Measurements from ENCODE around the gene SLC44A4. TPM values are rescaled to one million over a fixed set of nuclear protein-coding genes. Genes with fewer than 3 reads are reported as not detected.
"Not testable (repeated sequence)": the region's sequence is repeated elsewhere in the genome, so short reads cannot be mapped to it uniquely, and the experiment has no call there.

SLC44A4 gene
- polyA plus RNA-seq, 1 donor (not counting 4 experiments of a cell fraction or from before 2014, with no cell fraction given): 0.25 TPM

- TF ChIP-seq EZH2 (IDR thresholded peaks at IDR 0.05; ENCODE audit: low read length) (no peak), CTCF (optimal IDR thresholded peaks at IDR 0.05 in 1 of 3, IDR thresholded peaks at IDR 0.05 in 1 of 3, conservative IDR thresholded peaks at IDR 0.05 in 1 of 3; ENCODE audit: extremely low read depth in 1 of 3, insufficient read depth in 2 of 3, low read length in 3 of 3) (no peak)
- Histone ChIP-seq H3K4me3 (ENCODE audit: control insufficient read depth in 2 of 3, extremely low read depth in 1 of 3, insufficient read depth in 2 of 3, low read depth in 1 of 3, low read length in 3 of 3) (peak overlapping the region; percentile 38 to 66 (median 66)), H3K9me3 (ENCODE audit: control insufficient read depth, low read depth, low read length) (no peaks in the 10 kb centered on the region), H3K27ac (ENCODE audit: control insufficient read depth, insufficient read depth, low read length) (peak overlapping the region; percentile 96), H3K27me3 (ENCODE audit: control insufficient read depth, extremely low read depth, insufficient read depth, low read length) (no peaks in the 10 kb centered on the region), H3K79me2 (ENCODE audit: control insufficient read depth, insufficient read depth, low read length) (peaks cover 26% of the 10 kb centered on the region), H2AFZ (ENCODE audit: control insufficient read depth, low read length) (peak overlapping the region; percentile 76), H3K9me1 (ENCODE audit: control insufficient read depth, extremely low read depth, insufficient read depth, low read length) (no peaks in the 10 kb centered on the region), H3K36me3 (ENCODE audit: control insufficient read depth in 2 of 2, extremely low read depth in 1 of 2, insufficient read depth in 2 of 2, low read length in 2 of 2) (no peaks in the 10 kb centered on the region), H3K4me1 (ENCODE audit: control insufficient read depth, extremely low read depth, insufficient read depth, low read length) (peaks cover 46% of the 10 kb centered on the region), H3K4me2 (ENCODE audit: control insufficient read depth, extremely low read depth, insufficient read depth, low read depth, low read length) (peak overlapping the region; percentile 95), H4K20me1 (ENCODE audit: control insufficient read depth, extremely low read depth, insufficient read depth, low read length) (peaks cover 4% of the 10 kb centered on the region), H3K9ac (ENCODE audit: control insufficient read depth, extremely low read depth, insufficient read depth, low read length) (peak overlapping the region; percentile 86)
- DNase-seq (ENCODE audit: low read depth, low spot score) (no peak), FAIRE-seq (no peak)
- dilution Hi-C loops (cut with MboI; ENCODE audit: extremely low pct_ligation_motif_present, low sequenced_read_pairs): no loop called here
Observed at GRCh38 chr6:31826793-31827285, 52.0 kb downstream of the SLC44A4 start.

- TF ChIP-seq EZH2 (IDR thresholded peaks at IDR 0.05; ENCODE audit: low read length) (no peak), CTCF (optimal IDR thresholded peaks at IDR 0.05 in 1 of 3, IDR thresholded peaks at IDR 0.05 in 1 of 3, conservative IDR thresholded peaks at IDR 0.05 in 1 of 3; ENCODE audit: extremely low read depth in 1 of 3, insufficient read depth in 2 of 3, low read length in 3 of 3) (no peak)
- FAIRE-seq (no peak), DNase-seq (ENCODE audit: low read depth, low spot score) (no peak)
- Histone ChIP-seq H4K20me1 (ENCODE audit: control insufficient read depth, extremely low read depth, insufficient read depth, low read length) (peaks cover 4% of the 10 kb centered on the region), H3K79me2 (ENCODE audit: control insufficient read depth, insufficient read depth, low read length) (peaks cover 14% of the 10 kb centered on the region), H3K9ac (ENCODE audit: control insufficient read depth, extremely low read depth, insufficient read depth, low read length) (peak overlapping the region; percentile 86), H2AFZ (ENCODE audit: control insufficient read depth, low read length) (no peak overlapping the region), H3K4me3 (ENCODE audit: control insufficient read depth in 2 of 3, extremely low read depth in 1 of 3, insufficient read depth in 2 of 3, low read depth in 1 of 3, low read length in 3 of 3) (peak overlapping the region in 2 of 3 experiments; percentile 1 to 35), H3K4me1 (ENCODE audit: control insufficient read depth, extremely low read depth, insufficient read depth, low read length) (peaks cover 45% of the 10 kb centered on the region), H3K36me3 (ENCODE audit: control insufficient read depth in 2 of 2, extremely low read depth in 1 of 2, insufficient read depth in 2 of 2, low read length in 2 of 2) (no peaks in the 10 kb centered on the region), H3K9me3 (ENCODE audit: control insufficient read depth, low read depth, low read length) (no peaks in the 10 kb centered on the region), H3K4me2 (ENCODE audit: control insufficient read depth, extremely low read depth, insufficient read depth, low read depth, low read length) (peak overlapping the region; percentile 75), H3K27ac (ENCODE audit: control insufficient read depth, insufficient read depth, low read length) (peak overlapping the region; percentile 96), H3K27me3 (ENCODE audit: control insufficient read depth, extremely low read depth, insufficient read depth, low read length) (no peaks in the 10 kb centered on the region), H3K9me1 (ENCODE audit: control insufficient read depth, extremely low read depth, insufficient read depth, low read length) (no peaks in the 10 kb centered on the region)
- dilution Hi-C loops (cut with MboI; ENCODE audit: extremely low pct_ligation_motif_present, low sequenced_read_pairs): no loop called here
Observed at GRCh38 chr6:31825553-31825952, 53.2 kb downstream of the SLC44A4 start.

- H3K36me3 ChIP-seq (ENCODE audit: control insufficient read depth in 2 of 2, extremely low read depth in 1 of 2, insufficient read depth in 2 of 2, low read length in 2 of 2); H3K9me3 ChIP-seq (ENCODE audit: control insufficient read depth, low read depth, low read length); FAIRE-seq; H2AFZ ChIP-seq (ENCODE audit: control insufficient read depth, low read length); H3K27me3 ChIP-seq (ENCODE audit: control insufficient read depth, extremely low read depth, insufficient read depth, low read length); DNase-seq (ENCODE audit: low read depth, low spot score); dilution Hi-C loops (cut with MboI; ENCODE audit: extremely low pct_ligation_motif_present, low sequenced_read_pairs); H4K20me1 ChIP-seq (ENCODE audit: control insufficient read depth, extremely low read depth, insufficient read depth, low read length); H3K4me3 ChIP-seq (ENCODE audit: control insufficient read depth in 2 of 3, extremely low read depth in 1 of 3, insufficient read depth in 2 of 3, low read depth in 1 of 3, low read length in 3 of 3); H3K9me1 ChIP-seq (ENCODE audit: control insufficient read depth, extremely low read depth, insufficient read depth, low read length): not testable (repeated sequence)
- peak overlapping the region; percentile 96 for H3K27ac ChIP-seq (ENCODE audit: control insufficient read depth, insufficient read depth, low read length)
- peak overlapping the region; percentile 73 for H3K4me2 ChIP-seq (ENCODE audit: control insufficient read depth, extremely low read depth, insufficient read depth, low read depth, low read length)
- H3K4me1 ChIP-seq (ENCODE audit: control insufficient read depth, extremely low read depth, insufficient read depth, low read length): peaks cover 46% of the 10 kb centered on the region
- peaks cover 11% of the 10 kb centered on the region for H3K79me2 ChIP-seq (ENCODE audit: control insufficient read depth, insufficient read depth, low read length)
- peak overlapping the region; percentile 39 for H3K9ac ChIP-seq (ENCODE audit: control insufficient read depth, extremely low read depth, insufficient read depth, low read length)
Observed at GRCh38 chr6:31823592-31824196, 55.1 kb downstream of the SLC44A4 start.
